Pancreas (tissue), 10 donors: Measurements from ENCODE around the gene PACS2. TPM values are rescaled to one million over a fixed set of nuclear protein-coding genes. Genes with fewer than 3 reads are reported as not detected.

Source experiments
- ATAC-seq, 4 donors: fragments of 200-7000 bp; cut with Tn5 transposase; one replicate each; pipeline versions ENCODE4 v1.8.0 to v1.9.1; 2020; ENCODE audit warnings: mild to moderate bottlenecking in 4 of 4, moderate library complexity in 4 of 4
- DNase-seq, 6 donors: peaks; one replicate each; pipeline ENCODE4 v3.0.0-alpha.2; 2020
- FAIRE-seq: peaks from 2 replicates; lab custom pipeline; 2012; peaks lifted over from hg19 to GRCh38; lab: Jason Lieb, UNC
- H3K27ac ChIP-seq, 4 donors: fragments of 200-600 bp; sonication (generic); 1 replicate in 3 of 4; 2 replicates in 1 of 4; pipeline versions ENCODE4 v1.5.0 to v1.8.0; 2020
- H3K27me3 ChIP-seq, 4 donors: fragments of 200-600 bp; one replicate each; pipeline ENCODE4 v1.8.0; 2021
- H3K36me3 ChIP-seq, 3 donors: fragments of 200-600 bp; sonication (generic) in 1 of 3; one replicate each; pipeline versions ENCODE4 v1.5.0 to v1.8.0; 2020 to 2021
- H3K4me1 ChIP-seq, 3 donors: fragments of 200-600 bp; one replicate each; pipeline ENCODE4 v1.8.0; 2021
- H3K4me3 ChIP-seq, 4 donors: fragments of 200-600 bp; sonication (generic) in 2 of 4; one replicate each; pipeline versions ENCODE4 v1.5.0 to v1.8.0; 2020 to 2021
- H3K9me3 ChIP-seq, 4 donors: fragments of 200-600 bp; one replicate each; pipeline ENCODE4 v1.8.0; 2021
- WGBS, 2 donors: extraction: QIAGEN DNeasy Blood & Tissue Kit; methylation state at CpG; one replicate each; pipeline ENCODE4 v1.1.7; 2013; 5-methylcytosine and 5-hydroxymethylcytosine counted together
- intact Hi-C, 3 donors: fragments of 100-400 bp; cut with DNase I; formaldehyde crosslinking; loops; one replicate each; pipeline versions ENCODE4 v1.11.1 to v1.14.2; 2022
- polyA plus RNA-seq, 2 donors: library from polyadenylated mRNA; stranded (reverse); fragments of 200-250 nt; gene quantifications; one replicate each; pipeline ENCODE4 v1.2.3, GENCODE V29; 2013
- total RNA-seq, 6 donors: library from RNA; stranded (reverse); fragmentation: NEBNext Ultra II Directional in 4 of 6; extraction: Animal tissue kit (Norgen Biotek cat#: 25700) in 4 of 6; gene quantifications; one replicate each; pipeline versions ENCODE4 v1.2.1 to v1.2.4, GENCODE V29; 2021 to 2023
- TF ChIP-seq, protein P1 (sequence below), 4 donors: fragments of 200-600 bp; sonication (generic) in 3 of 4; IDR thresholded peaks; one replicate each; pipeline versions ENCODE4 v1.5.0 to v1.8.0; 2021; ENCODE audit warnings: antibody characterized with exemption in 4 of 4
- donor health status: healthy with polysubstance abuse.
- donor health status: DM: no; HTN: no; CAD: no; lungs with moderate emphysema.
- donor health status: DM: no; HTN: no; CAD: no.
- donor health status: control.
- donor health status: control.
- donor health status: Bipolar disorder and iron deficiency.
- donor health status: DM: yes; HTN: yes; CAD: no.
- donor health status: DM: no; HTN: no; CAD: no.
- donor health status: DM: no; HTN: no; CAD: no.
- donor health status: DM: yes; HTN: yes; CAD: no.

PACS2 gene
- total and polyA plus RNA-seq, 8 donors: 36.9 to 128 (median 49.3) TPM

DNA sequence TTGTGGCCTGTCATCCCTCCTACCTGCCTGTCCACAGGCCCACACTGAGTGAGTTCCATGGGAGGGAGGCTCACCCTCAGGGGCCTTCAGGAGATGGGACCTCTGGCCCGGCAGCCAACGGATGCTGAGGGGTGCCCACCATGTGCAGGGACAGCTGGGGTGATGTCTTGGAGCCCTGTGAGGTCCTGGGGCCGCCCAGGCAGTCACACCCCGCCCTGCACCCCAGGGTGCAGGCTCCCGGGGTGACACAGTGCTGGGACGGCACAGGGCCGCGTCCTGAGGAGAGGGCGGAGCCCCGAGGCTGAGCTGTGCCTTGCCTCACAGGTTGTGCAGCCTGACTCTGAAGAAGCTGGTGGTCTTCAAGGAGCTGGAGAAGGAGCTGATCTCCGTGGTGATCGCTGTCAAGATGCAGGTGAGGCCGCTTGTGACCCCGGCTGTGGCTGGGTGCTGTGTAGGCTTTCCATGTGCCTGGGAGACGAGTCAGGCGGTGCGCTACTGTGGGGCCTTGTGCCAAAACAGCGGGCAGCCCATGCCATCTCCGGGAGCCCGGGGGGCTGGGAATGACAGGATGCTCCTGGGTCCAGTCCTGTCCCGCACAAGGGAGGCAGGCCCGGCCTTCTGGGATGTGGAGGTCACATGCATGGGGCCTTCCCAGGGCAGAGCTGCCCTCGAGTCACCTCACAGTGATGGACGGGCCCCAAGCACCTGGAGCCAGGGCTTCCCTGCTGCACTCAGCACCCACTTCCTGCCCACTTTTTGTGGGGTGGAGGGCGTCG is 33.8 kb downstream of the PACS2 start:
- peak in 3 of 6 donors; percentile 33 to 80 (median 59) for DNase-seq

DNA sequence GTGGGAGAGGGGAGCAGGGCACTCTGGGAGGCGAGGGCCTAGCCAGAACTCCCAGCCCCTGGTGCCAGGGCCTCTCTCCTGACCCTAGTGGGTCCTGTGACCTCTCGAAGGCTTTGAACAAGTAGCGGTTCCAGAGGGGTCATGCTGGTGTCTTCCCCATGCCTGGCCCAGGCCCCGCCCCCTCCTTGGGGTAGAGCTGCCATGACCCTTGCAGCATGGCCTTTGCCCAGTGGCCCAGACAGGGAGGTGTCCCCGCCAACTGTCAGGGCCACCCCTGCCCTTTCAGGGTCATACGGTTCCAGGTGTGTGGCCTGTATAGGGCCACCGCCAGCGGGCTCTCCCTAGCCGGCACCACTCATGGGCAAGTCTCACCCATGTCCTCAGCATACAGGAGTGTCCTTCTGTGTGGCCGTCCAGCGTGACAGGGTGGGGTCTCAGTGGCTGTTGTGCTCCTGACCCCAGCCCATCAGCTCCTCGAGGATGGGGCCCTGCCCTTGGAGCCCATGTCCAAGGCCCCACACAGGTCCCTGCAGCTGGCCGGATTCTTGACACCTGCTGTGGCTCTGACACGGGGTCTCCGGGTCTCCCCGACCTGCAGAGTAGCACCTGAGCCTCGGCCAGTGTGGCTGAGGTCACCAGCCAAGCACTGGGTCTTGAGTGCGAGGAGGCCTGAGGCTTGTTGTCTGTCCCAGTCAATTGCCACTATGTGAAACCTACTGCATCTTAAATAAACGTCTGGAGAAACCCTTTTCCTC is 34.6 kb downstream of the PACS2 start:
- TF ChIP-seq, protein P1, sequence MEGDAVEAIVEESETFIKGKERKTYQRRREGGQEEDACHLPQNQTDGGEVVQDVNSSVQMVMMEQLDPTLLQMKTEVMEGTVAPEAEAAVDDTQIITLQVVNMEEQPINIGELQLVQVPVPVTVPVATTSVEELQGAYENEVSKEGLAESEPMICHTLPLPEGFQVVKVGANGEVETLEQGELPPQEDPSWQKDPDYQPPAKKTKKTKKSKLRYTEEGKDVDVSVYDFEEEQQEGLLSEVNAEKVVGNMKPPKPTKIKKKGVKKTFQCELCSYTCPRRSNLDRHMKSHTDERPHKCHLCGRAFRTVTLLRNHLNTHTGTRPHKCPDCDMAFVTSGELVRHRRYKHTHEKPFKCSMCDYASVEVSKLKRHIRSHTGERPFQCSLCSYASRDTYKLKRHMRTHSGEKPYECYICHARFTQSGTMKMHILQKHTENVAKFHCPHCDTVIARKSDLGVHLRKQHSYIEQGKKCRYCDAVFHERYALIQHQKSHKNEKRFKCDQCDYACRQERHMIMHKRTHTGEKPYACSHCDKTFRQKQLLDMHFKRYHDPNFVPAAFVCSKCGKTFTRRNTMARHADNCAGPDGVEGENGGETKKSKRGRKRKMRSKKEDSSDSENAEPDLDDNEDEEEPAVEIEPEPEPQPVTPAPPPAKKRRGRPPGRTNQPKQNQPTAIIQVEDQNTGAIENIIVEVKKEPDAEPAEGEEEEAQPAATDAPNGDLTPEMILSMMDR (IDR thresholded peaks at IDR 0.05): no peak
- Histone ChIP-seq H3K4me3 (no peak overlapping the region), H3K9me3 (no peaks in the 10 kb centered on the region), H3K27me3 (no peaks in the 10 kb centered on the region), H3K4me1 (peaks cover 0 to 7% (median 0%) of the 10 kb centered on the region in 3 donors), H3K27ac (no peak overlapping the region), H3K36me3 (no peaks in the 10 kb centered on the region)
- FAIRE-seq (no peak), ATAC-seq (no peak), DNase-seq (peak in 3 of 6 donors; percentile 37 to 77 (median 55))
- WGBS, 2 donors: 89 to 90% methylated on average over 19 of the region's 19 CpGs
- intact Hi-C loops: no loop called here

More for the DNA sequence above, 33.8 kb downstream of the PACS2 start:
- H3K27me3 ChIP-seq: no peaks in the 10 kb centered on the region
- ATAC-seq: no peak
- 86 to 92% methylated on average over 26 of the region's 26 CpGs for WGBS, 2 donors
- H3K4me3 ChIP-seq: no peak overlapping the region
- peaks cover 0 to 7% (median 0%) of the 10 kb centered on the region in 3 donors for H3K4me1 ChIP-seq
- intact Hi-C loops: no loop called here
- no peaks in the 10 kb centered on the region for H3K9me3 ChIP-seq
- TF ChIP-seq, protein P1 (IDR thresholded peaks at IDR 0.05): no peak
- no peak overlapping the region for H3K27ac ChIP-seq
- FAIRE-seq: no peak
- H3K36me3 ChIP-seq: no peaks in the 10 kb centered on the region

DNA sequence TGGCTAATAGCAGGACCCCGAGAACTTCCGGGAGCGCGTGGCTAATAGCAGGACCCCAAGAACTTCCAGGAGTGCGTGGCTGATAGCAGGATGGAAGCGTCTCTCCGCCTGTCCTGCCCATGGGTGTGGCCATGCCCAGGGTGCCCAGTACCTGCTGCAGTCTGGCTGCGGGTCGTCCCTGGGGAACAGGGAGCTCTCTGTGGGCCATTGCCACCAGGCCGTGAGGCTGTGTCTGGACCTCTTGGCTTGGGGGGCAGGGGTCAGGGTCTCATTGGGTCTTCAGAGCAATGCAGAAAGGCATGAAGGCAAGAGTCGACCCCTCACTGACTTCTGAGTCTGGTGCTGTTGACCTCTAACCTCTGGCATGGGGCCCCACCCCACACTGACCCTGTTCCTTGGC is 35.4 kb downstream of the PACS2 start:
- Histone ChIP-seq H3K4me3 (no peak overlapping the region), H3K27ac (no peak overlapping the region), H3K4me1 (peaks cover 0 to 7% (median 0%) of the 10 kb centered on the region in 3 donors), H3K27me3 (no peaks in the 10 kb centered on the region), H3K36me3 (no peaks in the 10 kb centered on the region), H3K9me3 (no peaks in the 10 kb centered on the region)
- ATAC-seq (no peak), FAIRE-seq (no peak), DNase-seq (no peak)
- intact Hi-C loops: loop anchor here in 1 of 3 donors (5.0 to 10.0 kb wide), 3 partner anchors 65 to 263 kb away; no protein-coding TSS in a partner anchor
- TF ChIP-seq, protein P1 (IDR thresholded peaks at IDR 0.05): no peak
- 85 to 91% methylated on average over 11 of the region's 11 CpGs for WGBS, 2 donors

DNA sequence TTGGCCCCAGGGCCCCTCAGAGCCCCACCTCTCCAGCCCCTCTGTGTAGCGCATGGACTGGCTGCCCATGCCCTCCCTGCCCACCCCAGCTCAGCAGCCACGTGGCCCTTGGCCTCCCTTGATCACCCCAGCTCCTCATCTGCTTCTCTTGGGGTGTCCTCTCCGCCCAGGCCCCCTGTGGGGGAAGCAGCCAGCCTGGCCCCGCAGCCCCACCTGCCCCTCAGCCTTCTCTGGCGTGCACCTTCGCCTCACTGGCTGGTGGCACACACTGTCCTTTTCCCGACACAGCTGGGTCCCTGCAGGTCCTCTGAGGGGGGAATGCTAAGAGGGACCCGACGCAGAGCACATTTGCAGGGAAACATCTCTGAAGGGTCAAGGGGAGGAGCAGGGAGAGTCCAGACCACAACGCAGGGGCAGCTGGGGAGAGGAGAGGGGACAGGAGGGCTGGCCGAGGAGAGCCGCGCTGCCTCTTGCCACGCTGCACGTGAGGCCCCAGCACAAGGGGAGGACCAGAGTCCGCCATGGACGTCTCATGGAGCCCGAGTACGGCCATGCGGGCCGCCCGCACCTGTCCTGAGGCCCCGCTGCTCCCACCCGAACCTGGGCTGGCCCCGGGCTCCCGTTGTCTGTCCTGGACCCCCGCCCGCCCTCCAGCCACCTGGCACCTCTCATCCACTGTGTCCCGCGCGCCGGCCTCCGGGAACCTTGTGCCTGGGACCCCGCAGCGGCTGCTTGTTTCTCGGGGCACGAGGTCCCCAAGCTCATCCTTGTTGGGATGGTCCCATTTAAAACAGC is 36.1 kb downstream of the PACS2 start:
- no peaks in the 10 kb centered on the region for H3K27me3 ChIP-seq
- DNase-seq (peak in 1 of 6 donors; percentile 76), FAIRE-seq (no peak), ATAC-seq (no peak)
- H3K27ac ChIP-seq: no peak overlapping the region
- intact Hi-C loops: loop anchor here in 1 of 3 donors (5.0 to 10.0 kb wide), 3 partner anchors 66 to 263 kb away; no protein-coding TSS in a partner anchor
- H3K36me3 ChIP-seq: peaks cover 0 to 4% (median 0%) of the 10 kb centered on the region in 3 donors
- peaks cover 0 to 5% (median 0%) of the 10 kb centered on the region in 3 donors for H3K4me1 ChIP-seq
- H3K9me3 ChIP-seq: no peaks in the 10 kb centered on the region
- no peak overlapping the region for H3K4me3 ChIP-seq
- whole genome bisulfite sequencing, 2 donors: 95 to 96% methylated on average over 32 to 37 of the region's 37 CpGs
- TF ChIP-seq, protein P1 (IDR thresholded peaks at IDR 0.05): no peak
